Naive B cell (primary cell): Measurements from ENCODE around the gene GCK. TPM values are rescaled to one million over a fixed set of nuclear protein-coding genes. Genes with fewer than 3 reads are reported as not detected.

Experiments used
- ATAC-seq, 2 donors: fragments of 150-1000 bp; cut with Tn5 transposase; 2 replicates each; pipeline ENCODE4 v1.10.0; 2021; ENCODE audit warnings: low read depth in 2 of 2, mild to moderate bottlenecking in 2 of 2, moderate library complexity in 2 of 2
- DNase-seq: peaks from one replicate; pipeline ENCODE4 v3.0.0; 2022
- H3K27ac Mint-ChIP-seq, 6 donors: one replicate each; pipeline ENCODE4 v1.8.0; 2020 to 2022; ENCODE audit warnings: mild to moderate bottlenecking in 6 of 6, mixed read lengths in 6 of 6, moderate library complexity in 5 of 6, inconsistent platforms in 2 of 6
- H3K27me3 Mint-ChIP-seq, 3 donors: one replicate each; pipeline ENCODE4 v1.8.0; 2021 to 2022; ENCODE audit warnings: mixed read lengths in 3 of 3, mild to moderate bottlenecking in 1 of 3
- H3K36me3 Mint-ChIP-seq, 2 donors: one replicate each; pipeline ENCODE4 v1.8.0; 2020 to 2022; ENCODE audit warnings: mixed read lengths in 2 of 2, inconsistent platforms in 1 of 2, mild to moderate bottlenecking in 1 of 2
- H3K4me1 Mint-ChIP-seq, 3 donors: one replicate each; pipeline ENCODE4 v1.8.0; 2020 to 2022; ENCODE audit warnings: mixed read lengths in 3 of 3, inconsistent platforms in 1 of 3, mild to moderate bottlenecking in 1 of 3, moderate library complexity in 1 of 3
- H3K4me3 Mint-ChIP-seq, 8 donors: one replicate each; pipeline ENCODE4 v1.8.0; 2020 to 2022; ENCODE audit warnings: mild to moderate bottlenecking in 8 of 8, mixed read lengths in 8 of 8, moderate library complexity in 8 of 8, inconsistent platforms in 2 of 8
- H3K9me3 Mint-ChIP-seq, 7 donors: one replicate each; pipeline ENCODE4 v1.8.0; 2020 to 2022; ENCODE audit warnings: mixed read lengths in 7 of 7, mild to moderate bottlenecking in 5 of 7, inconsistent platforms in 2 of 7, moderate library complexity in 1 of 7
- polyA plus RNA-seq, 6 donors: library from polyadenylated mRNA; unstranded; fragments of 300-500 nt; fragmentation: Illumina TruSeq; gene quantifications; one replicate each; pipeline ENCODE4 v1.2.3, GENCODE V29; 2021; ENCODE audit warnings: low read depth in 6 of 6

Gene GCK
- polyA plus RNA-seq, 6 donors from 2014 or later, result 0.29 to 4.5 (median 0.45) TPM

DNA sequence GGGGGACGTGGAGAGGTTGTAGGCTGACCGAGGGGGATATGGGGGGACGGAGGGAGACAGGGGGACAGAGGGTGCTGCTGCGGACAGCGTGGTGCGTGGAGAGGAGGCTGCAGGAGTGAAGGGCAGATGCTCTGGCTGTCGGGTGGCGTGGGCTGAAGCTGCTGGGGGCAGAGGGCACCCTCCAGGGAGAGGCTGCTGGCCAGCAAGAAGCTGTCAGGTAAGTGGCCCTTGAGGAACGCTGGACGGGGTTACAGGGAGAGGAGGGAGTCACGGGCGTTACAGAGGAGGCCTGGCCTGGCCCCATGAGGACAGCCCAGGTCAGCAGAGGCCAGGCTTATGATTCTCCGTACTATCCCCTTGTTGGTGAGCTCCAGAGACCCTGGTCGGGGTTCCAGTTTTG, 38.7 kb upstream of the GCK start:
- no peak for ATAC-seq
- Mint-ChIP-seq H3K4me1 (no peaks in the 10 kb centered on the region), H3K36me3 (no peaks in the 10 kb centered on the region), H3K27ac (no peak overlapping the region), H3K27me3 (peaks cover 4 to 33% (median 22%) of the 10 kb centered on the region in 3 donors), H3K9me3 (no peaks in the 10 kb centered on the region), H3K4me3 (no peak overlapping the region)
- no peak for DNase-seq

DNA sequence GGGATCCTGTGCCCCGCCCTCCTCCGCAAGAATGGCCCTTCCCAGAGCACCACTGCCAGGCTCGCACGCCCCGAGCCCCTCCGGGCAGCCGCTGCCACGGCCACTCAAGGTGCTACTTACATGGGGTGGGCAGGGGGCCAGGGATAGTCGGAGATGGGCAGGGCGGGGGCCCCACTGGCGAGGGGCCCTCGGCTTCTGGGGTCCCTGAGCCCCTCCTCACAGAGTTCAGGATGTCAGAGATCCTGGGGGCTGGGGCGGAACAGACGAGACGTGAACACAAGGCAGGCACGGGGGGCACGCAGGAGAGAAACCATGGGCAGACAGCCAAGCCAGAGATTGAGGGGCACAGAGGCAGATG, 37.1 kb upstream of the GCK start:
- Mint-ChIP-seq H3K4me3 (no peak overlapping the region), H3K36me3 (no peaks in the 10 kb centered on the region), H3K4me1 (no peaks in the 10 kb centered on the region), H3K9me3 (no peaks in the 10 kb centered on the region), H3K27me3 (peaks cover 4 to 36% (median 22%) of the 10 kb centered on the region in 3 donors), H3K27ac (no peak overlapping the region)
- no peak for DNase-seq
- ATAC-seq, result no peak

DNA sequence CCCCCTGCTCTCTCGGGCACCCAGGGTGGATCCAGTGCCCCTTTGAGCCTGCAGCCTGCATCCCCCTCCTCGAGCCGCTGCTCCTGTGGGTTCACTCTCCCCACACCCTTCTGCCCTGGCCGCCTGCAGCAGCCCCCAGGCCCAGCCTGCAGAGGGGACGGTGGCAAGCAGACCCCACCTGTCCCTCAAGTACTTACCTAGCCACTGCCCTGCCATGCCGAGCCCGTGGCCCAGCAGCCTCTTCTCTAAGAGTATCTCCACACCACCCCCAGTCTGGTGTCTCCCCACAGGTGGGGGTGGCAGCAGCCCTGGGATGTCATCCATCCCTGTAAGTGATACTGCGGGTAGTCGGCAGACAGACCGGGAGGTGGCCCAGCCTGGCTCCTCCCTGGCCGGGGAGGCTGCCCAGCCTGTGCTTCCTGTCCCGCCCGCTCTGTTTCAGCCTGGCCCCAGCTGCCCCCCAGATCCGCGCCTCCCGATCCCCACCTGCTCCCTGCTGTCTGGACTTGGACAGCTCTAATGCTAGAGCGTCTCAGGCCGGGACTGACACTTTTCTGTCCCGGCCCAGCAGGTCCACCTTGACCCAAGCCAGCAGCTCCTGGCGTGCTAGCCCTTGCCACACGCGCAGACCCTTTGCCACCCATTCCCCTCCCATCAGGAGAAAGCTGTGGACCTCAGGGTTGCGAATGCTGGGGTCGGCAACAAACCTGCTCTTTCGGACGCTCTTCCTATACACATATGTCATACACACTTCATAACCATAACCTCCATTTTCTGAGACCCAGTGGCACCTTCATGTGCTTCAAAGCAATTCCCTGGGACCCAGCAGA, 36.5 kb upstream of the GCK start:
- H3K4me1 Mint-ChIP-seq, result no peaks in the 10 kb centered on the region
- H3K9me3 Mint-ChIP-seq, result no peaks in the 10 kb centered on the region
- no peak overlapping the region for H3K4me3 Mint-ChIP-seq
- H3K36me3 Mint-ChIP-seq, result no peaks in the 10 kb centered on the region
- ATAC-seq (no peak), DNase-seq (no peak)
- H3K27ac Mint-ChIP-seq, result no peak overlapping the region
- peaks cover 4 to 36% (median 22%) of the 10 kb centered on the region in 3 donors for H3K27me3 Mint-ChIP-seq

DNA sequence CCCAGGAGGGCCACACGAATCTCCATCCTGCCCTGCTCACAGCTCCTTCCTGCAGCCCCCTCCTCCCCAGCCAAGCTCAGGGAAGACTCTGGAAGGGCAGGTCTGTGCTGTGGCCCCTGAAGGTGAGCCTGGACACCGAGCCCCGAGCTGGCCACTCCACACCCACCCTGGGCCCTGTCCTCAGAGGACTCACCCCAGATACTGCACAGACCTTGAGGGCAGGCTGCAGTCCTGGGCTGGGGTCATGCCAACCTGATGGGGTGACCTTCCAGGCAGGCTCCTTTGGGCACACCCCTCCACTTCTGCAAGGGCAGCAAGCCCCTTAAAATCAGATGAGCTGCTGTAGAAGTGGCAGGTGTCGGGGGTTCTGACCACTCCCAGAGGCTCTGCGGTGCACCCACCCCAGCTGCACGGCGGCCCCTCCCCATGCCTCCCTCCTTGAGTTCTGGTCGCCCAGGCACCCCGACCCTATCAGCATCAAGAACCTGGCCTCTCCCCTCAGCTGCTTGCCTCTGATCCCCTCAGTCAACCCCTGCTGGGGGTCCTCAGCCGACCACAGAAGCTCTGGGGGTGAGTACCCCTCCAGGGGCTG, 35.8 kb upstream of the GCK start:
- ATAC-seq (no peak), DNase-seq (no peak)
- H3K4me3 Mint-ChIP-seq, result no peak overlapping the region
- H3K36me3 Mint-ChIP-seq, result no peaks in the 10 kb centered on the region
- H3K9me3 Mint-ChIP-seq, result no peaks in the 10 kb centered on the region
- H3K27me3 Mint-ChIP-seq, result peaks cover 4 to 36% (median 22%) of the 10 kb centered on the region in 3 donors
- H3K4me1 Mint-ChIP-seq, result no peaks in the 10 kb centered on the region
- H3K27ac Mint-ChIP-seq, result no peak overlapping the region

GRCh38 chr7:44224080-44224973, 35.1 kb upstream of the GCK start:
- H3K4me3 Mint-ChIP-seq, result no peak overlapping the region
- no peaks in the 10 kb centered on the region for H3K36me3 Mint-ChIP-seq
- DNase-seq (no peak), ATAC-seq (no peak)
- H3K4me1 Mint-ChIP-seq, result no peaks in the 10 kb centered on the region
- H3K9me3 Mint-ChIP-seq, result no peaks in the 10 kb centered on the region
- peaks cover 4 to 36% (median 22%) of the 10 kb centered on the region in 3 donors for H3K27me3 Mint-ChIP-seq
- peak overlapping the region in 1 of 6 donors; percentile 67 for H3K27ac Mint-ChIP-seq

GRCh38 chr7:44223362-44224079, 34.3 kb upstream of the GCK start:
- no peak for DNase-seq
- Mint-ChIP-seq H3K9me3 (no peaks in the 10 kb centered on the region), H3K27ac (peak overlapping the region in 1 of 6 donors; percentile 67), H3K36me3 (no peaks in the 10 kb centered on the region), H3K4me3 (no peak overlapping the region), H3K27me3 (peaks cover 4 to 36% (median 22%) of the 10 kb centered on the region in 3 donors), H3K4me1 (no peaks in the 10 kb centered on the region)
- no peak for ATAC-seq

DNA sequence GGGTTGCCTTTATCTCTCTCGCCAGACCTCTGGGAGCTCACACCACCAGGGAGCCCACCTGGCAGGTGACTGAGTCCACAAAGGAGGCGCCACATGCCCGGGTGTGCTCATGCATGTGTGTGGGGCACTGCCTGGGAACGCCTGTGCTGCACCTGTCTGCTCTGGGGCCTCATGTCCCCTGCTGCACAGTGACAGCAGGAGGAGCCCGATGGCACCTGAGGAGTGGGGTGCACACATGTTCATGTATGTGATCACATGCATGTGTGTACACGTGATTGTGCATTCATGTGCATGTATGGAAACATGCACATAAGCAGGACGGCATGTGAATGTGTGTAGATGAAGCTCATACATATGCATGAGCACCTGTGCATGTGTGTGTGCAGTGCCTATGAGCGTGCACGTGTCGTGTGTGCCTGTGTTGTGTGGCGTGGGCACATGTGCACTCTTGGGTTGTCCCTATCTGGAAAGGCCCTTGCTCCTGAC, 33.6 kb upstream of the GCK start:
- no peak for DNase-seq
- Mint-ChIP-seq H3K9me3 (no peaks in the 10 kb centered on the region), H3K27me3 (peaks cover 4 to 32% (median 22%) of the 10 kb centered on the region in 3 donors), H3K27ac (no peak overlapping the region), H3K36me3 (no peaks in the 10 kb centered on the region), H3K4me3 (no peak overlapping the region), H3K4me1 (no peaks in the 10 kb centered on the region)
- no peak for ATAC-seq

DNA sequence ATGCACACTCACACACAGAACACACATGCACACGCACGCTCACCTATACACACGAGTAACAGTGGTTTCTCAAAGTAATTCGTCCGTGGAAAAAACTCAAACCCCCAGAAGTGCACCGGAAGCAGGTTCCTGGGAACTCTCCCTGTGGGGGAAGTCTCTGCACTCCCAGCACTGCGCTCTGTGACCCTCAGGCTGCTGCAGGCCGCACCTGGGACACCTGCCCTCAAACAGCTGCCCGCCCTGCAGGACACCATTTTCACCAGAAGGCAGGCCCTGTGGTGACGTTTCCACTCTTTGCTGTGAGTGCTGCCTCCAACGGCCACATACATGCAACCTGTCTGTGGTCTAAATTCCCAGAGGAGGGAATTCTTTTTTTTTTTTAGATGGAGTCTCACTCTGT, 32.8 kb upstream of the GCK start:
- ATAC-seq (no peak), DNase-seq (no peak)
- Mint-ChIP-seq H3K4me3 (no peak overlapping the region), H3K9me3 (no peaks in the 10 kb centered on the region), H3K27me3 (peaks cover 4 to 31% (median 22%) of the 10 kb centered on the region in 3 donors), H3K4me1 (no peaks in the 10 kb centered on the region), H3K27ac (no peak overlapping the region), H3K36me3 (no peaks in the 10 kb centered on the region)

DNA sequence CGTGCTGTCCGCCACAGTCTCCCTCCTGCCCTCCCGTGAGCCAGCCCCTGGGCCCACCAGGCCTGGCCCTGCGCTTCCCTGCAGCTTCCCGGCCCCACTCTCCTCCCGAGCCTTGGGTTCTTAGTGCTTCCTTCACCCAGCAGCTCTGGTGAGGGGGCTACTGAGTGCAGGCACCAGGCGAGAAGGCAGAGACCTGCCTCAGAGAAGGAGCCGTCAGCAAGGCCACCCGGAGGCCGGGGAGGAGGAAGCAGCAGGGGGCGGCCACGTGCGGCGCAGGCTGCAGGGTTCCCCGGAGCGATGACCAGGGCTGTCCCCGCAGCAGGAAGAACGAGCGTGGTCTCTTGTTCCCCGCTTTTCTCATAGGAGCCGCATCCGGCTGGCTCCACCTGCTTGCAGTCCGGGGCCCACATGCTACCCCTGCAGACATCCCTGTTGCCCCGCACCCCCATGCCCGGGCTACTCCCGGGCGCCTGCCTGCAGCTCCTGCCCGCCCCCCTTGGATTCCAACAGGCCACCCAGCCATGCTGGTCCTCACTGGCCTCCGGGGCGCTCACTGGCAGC, 32.1 kb upstream of the GCK start:
- no peak for DNase-seq
- ATAC-seq, result no peak
- Mint-ChIP-seq H3K9me3 (no peaks in the 10 kb centered on the region), H3K36me3 (no peaks in the 10 kb centered on the region), H3K4me3 (no peak overlapping the region), H3K4me1 (no peaks in the 10 kb centered on the region), H3K27me3 (peaks cover 4 to 28% (median 19%) of the 10 kb centered on the region in 3 donors), H3K27ac (no peak overlapping the region)

DNA sequence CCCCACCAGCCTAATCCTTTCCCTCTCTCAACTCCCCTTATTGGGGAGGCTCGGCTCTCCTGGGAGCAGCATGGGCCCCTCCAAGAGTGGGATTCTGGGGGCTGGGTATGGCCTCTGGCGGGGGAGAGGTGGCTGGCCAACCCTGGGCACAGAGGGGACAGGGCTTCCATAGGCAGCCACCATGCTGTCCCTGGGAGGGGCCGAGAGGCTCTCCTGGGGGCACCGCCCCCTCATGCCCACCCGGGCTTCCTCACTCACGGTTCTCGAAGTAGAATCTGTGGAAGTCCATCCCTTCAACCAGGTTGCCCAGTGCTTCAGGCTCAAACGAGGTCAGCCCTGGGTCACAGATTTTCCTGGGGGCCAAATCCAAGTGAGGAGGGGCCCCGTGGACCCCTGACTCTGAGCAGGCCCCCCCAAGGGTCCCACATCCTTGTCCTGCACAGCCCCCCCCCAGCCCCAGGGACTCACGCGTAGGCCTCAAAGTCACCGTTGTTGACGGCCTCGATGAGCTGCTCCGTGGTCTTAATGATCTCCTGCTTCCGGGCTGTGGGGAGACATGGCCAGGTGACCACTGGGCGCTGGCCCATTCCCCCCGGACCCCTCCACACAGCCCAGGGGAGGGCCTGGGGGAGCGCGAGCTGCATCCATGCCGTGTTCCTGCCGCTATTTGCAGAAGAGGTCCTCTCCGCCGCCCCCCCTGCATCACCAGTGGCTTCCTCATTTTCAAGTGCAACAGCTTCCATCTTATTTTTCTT, 31.3 kb upstream of the GCK start:
- H3K36me3 Mint-ChIP-seq, result no peaks in the 10 kb centered on the region
- H3K27ac Mint-ChIP-seq, result no peak overlapping the region
- no peak for DNase-seq
- H3K4me1 Mint-ChIP-seq, result no peaks in the 10 kb centered on the region
- no peak overlapping the region for H3K4me3 Mint-ChIP-seq
- H3K27me3 Mint-ChIP-seq, result peaks cover 0 to 20% (median 11%) of the 10 kb centered on the region in 3 donors
- ATAC-seq, result no peak
- no peaks in the 10 kb centered on the region for H3K9me3 Mint-ChIP-seq

DNA sequence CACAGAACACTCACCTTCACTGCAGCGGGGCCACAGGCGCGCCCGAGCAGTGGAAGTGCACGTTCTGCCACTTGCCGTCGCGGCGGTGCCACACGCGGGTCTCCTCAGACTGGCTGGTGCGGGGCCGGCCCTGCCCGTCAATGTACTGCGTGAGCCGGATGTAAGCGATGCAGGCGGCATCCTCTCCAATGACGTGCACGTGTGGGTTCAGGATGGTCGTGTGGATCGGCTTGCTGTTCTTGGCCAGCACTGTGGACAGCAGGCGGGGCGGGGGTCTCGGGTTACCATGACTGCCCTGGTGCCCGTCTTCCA, 30.8 kb upstream of the GCK start:
- no peak overlapping the region for H3K27ac Mint-ChIP-seq
- no peaks in the 10 kb centered on the region for H3K36me3 Mint-ChIP-seq
- H3K4me1 Mint-ChIP-seq, result no peaks in the 10 kb centered on the region
- H3K4me3 Mint-ChIP-seq, result no peak overlapping the region
- ATAC-seq (no peak), DNase-seq (no peak)
- peaks cover 0 to 17% (median 10%) of the 10 kb centered on the region in 3 donors for H3K27me3 Mint-ChIP-seq
- no peaks in the 10 kb centered on the region for H3K9me3 Mint-ChIP-seq

DNA sequence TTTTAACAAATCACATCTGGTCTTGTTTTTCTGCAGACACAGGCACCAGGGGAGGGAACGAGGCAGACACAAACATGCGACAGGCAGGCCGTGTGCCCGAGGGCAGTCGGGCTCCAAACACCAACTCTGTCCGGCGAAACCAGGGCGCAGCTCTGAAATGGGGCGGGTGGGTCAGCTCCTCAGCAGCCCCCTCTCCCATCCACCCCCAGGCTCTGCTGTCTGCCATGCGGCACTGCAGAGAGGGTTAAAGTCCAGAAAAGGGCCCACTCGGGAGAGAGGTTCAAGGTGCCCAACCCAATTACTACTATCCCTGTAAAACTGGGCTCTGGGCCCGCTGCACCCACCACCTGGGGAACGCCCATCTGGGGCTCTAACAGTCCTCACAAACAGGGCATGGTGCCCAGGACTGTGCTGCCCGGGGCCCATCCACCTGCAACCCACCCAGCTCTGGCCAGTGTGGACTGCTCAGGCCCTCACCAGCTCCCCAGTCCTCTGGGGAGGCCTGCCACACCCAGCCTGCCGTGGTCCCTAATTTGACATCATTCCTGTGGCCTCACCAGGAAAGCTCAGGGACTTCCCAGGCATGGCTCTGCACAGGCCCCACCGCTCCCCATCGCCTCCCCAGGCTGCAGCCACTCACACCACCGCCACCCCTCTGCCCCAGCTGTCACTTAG, 30.3 kb upstream of the GCK start:
- Mint-ChIP-seq H3K36me3 (no peaks in the 10 kb centered on the region), H3K9me3 (no peaks in the 10 kb centered on the region), H3K27me3 (peaks cover 0 to 16% (median 10%) of the 10 kb centered on the region in 3 donors), H3K4me1 (peaks cover under 1 to 2% (median 1%) of the 10 kb centered on the region in 3 donors), H3K4me3 (no peak overlapping the region), H3K27ac (no peak overlapping the region)
- ATAC-seq (no peak), DNase-seq (no peak)
